Stimulated activated CD4-positive, alpha-beta T cell treated with anti-CD3 and anti-CD28 coated beads, Interleukin-12 subunit alpha, Interleukin-12 subunit beta, amount 100 ng/mL, for 4 hours (primary cell): Measurements from ENCODE around the gene SEC24D.
"Not testable (repeated sequence)": the region's sequence is repeated elsewhere in the genome, so short reads cannot be mapped to it uniquely, and the experiment has no call there.

ENCODE experiments used
- DNase-seq: peaks from one replicate; pipeline ENCODE4 v3.0.0-alpha.2; 2020

The SEC24D gene

DNA sequence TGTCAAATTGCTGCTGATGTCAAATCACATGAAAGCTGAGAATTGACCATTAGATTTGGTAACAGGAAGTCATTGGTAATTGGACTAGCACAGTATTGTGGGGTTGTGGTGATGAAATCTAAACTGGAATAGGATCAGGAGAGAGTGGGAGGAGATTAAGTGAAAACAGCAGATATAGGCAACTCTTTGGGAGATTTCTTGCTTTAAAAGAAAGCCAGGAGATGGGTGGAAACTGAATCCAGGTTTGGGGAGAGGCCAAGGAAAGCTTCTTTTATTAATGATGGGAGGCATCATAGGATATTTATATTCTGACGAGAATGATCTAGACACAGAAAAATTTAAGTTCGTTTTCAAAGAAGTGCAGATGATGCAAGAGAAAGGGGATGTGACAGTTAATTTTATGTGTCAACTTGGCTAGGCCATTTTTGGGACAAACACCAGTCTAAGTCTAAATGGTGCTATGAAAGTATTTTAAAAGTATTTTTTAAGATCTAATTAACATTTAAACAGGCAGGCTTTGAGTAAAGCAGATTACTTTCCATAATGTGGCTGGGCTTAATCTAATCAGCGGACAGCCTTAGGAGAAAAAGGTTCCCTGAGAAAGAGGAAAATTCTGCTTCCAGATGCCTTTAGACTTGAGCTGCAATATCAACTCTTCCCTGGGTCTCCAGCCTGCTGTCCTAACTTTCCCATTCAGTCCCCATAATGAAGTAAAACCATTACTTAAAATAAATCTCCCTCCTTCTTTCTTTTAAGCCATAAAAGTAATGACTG is 24.7 kb downstream of the SEC24D start:
- no peak for DNase-seq

DNA sequence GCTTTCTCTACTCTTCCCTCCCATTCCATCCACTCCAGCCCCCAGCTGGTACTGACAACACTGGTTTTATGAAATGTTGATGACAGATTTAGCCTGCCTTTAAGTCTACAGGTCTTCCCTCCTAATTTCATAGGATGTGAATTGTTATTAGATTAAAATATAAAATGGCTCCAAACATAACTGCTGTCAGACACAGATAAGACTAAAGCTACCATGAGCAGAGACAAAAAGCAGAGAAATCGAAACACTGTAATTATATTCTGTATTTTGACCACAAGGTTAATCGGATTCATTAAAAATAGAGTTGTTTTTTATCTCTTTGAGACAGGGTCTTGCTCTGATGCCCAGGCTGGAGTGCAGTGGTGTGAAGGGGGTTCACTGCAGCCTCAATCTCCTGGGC is 28.3 kb downstream of the SEC24D start:
- DNase-seq, result no peak

DNA sequence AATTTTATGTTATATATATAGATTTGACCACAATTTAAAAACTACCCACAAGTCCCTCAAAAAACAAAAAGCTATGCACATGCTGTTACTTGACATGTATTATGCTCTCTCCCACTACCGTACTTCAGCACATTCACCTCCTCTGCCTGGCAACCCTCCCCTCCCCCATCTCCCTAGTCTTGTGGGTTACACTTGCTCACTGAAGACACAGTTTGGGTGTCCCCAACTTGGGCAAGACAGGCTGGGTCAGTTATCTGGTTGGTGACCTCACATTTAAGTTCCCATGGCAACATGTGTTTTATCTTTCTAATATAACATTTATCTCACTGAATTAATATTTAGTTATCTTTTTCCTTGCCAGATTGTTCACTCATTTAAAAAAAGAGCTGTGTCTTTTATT is 32.7 kb downstream of the SEC24D start:
- no peak for DNase-seq

DNA sequence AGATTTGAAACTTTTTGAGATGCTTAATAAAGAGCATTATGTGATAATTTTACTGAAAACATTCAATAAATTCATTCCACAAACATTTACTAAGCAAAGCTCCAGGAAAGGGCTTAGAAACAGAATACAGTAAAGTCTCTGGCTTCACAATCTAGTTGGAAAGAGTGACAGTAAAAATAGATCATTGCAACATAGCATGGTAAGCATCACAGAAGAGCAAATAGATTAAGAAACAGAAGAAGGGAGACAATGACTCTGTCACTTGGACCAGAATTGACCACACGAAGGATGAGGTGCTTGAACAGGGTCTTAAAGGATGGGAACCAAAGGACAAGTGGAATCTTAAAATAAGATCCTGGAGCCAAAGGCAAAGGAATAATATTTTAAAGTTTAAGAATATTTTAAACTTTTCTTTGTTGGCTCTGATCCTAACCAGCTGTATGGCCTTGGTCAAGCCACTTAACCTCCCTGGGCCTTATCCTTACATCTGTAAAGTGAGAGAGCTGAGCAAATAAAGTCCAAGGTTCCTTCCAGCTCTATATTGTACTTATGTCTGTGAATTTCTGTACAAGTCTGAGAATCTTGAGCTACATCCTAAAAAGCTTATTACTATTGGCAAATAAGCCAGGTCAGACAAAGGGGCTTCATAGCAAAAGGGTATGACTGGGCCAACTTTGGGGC is 33.9 kb downstream of the SEC24D start:
- no peak for DNase-seq

DNA sequence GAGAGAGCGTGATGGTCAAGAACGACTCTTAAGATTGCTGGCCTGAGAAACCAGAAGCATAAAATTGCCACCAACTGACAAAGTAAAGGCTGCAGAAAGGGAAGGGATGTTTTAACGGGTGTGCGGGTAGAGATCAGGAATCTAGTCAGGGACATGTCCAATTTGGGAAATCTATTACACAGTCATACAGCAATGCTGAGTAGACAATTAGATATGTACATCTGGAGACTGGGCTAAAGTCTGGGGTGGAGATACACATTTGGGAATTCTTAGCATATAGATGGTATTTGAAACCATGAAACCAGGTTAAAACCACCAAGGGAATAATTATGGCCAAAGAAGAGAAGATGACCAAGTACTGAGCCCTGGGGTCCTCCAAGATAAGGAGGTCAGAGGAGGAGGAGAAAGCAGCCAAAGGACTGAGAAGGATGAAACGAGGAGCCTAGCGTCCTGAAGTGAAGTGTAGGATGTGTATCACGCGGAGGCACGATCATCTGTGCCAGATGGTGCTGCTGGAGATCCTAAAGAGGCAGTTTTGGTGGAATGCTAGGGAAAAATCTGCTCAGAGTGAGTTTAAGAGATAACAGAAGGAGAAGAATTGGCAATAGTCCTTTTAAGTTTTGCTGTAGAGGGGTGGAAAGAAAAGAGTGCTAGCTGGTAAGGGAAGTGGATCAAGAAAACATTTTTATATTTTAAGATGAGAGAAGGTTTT is 36.5 kb downstream of the SEC24D start:
- DNase-seq, result no peak

DNA sequence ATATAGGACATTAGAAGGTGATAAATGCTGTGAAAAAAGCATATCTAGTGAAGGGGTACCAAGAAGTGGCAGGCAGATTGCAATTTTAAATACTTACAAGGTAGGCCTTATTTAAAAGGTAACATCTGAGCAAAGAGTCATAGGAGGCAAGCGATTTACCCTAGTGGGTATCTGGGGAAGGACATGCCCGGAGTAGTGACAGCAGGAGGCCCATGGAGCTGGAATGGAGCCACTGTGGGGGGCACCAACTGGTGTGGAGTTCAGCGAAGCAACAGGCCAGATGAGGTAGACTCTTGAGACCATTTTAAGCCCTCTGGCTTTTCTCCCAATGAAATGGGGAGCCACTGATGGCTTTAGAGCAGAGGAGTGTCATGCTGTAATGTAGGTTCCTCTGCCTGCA is 37.3 kb downstream of the SEC24D start:
- DNase-seq, result no peak

DNA sequence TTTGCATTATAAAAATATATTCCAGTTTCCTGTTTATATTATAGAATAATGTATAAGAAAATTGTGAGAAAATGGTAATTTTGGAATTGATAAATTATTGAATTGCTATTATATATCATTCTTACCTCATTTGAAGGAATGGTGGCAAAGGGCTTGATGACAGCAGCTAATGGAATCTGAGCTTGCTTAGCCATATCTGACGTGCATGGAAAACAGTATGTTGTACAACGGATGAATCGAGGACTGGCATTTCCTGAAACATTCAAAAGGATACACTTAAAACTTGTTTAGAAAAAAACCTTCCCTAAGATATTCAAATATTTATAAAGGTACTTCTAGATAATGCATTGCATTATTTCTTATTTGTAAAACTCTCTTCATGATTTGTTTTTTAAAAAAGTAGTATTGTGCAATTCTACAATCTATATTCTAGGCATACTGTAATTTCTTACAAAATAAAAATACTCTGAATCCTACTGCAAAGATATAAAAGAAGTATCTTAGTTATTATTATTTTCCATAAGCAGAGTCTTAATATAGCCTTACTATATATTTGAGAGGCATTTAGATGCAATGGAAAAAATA is 38.3 kb downstream of the SEC24D start:
- no peak for DNase-seq

DNA sequence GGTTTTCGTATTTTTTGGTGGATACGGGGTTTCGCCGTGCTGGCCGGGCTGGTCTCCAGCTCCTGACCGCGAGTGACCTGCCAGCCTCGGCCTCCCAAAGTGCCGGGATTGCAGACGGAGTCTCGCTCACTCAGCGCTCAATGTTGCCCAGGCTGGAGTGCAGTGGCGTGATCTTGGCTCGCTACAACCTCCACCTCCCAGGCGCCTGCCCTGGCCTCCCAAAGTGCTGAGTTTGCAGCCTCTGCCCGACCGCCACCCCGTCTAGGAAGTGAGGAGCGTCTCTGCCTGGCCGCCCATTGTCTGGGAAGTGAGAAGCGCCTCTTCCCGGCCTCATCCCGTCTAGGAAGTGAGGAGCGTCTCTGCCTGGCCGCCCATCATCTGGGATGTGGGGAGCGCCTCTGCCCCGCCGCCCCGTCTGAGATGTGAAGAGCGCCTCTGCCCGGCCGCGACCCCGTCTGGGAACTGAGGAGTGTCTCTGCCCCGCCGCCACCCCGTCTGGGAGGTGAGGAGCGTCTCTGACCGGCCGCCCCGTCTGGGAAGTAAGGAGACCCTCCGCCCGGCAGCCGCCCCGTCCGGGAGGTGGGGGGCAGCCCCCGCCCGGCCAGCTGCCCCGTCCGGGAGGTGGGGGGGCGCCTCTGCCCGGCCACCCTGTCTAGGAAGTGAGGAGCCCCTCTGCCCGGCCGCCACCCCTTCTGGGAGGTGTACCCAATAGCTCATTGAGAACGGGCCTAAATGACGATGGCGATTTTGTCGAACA is 44.1 kb downstream of the SEC24D start:
- DNase-seq, result not testable (repeated sequence)

DNA sequence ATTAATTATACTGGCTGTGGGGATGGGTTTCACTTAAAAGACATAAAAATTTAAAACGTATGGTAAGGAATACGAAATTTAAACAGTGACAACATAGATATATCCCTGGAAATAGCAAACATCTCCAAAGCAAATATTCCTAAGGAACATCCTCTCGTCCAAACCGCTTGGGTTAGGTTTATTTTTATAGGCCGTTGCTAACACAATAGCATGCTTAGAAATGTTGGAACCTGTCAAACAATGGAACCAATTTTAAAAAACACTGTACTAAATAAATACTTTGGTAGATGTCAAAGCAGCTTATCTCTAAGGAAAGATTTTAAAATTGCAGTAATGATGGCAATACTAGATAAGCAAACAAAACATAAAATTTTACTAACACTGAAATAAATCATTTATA is 45.4 kb downstream of the SEC24D start:
- DNase-seq, result no peak

DNA sequence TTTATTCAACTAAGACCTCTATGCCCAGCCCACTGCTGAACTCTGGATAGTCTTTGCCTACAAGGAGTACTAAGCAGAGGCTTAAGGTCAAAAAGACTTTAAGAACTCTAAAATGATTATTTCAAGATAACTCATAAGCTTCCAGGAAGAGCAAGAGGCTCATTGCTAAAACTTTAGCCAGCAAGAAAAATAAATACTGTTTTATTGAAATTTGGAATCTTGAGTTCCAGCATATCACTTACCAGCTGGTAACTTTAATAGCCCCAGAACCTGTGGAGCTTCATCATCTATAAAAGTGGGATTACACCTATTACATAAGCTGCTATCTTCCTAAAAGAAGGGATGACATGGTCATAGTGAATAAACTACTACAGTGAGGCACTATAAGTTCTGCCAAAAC is 47.0 kb downstream of the SEC24D start:
- no peak for DNase-seq

DNA sequence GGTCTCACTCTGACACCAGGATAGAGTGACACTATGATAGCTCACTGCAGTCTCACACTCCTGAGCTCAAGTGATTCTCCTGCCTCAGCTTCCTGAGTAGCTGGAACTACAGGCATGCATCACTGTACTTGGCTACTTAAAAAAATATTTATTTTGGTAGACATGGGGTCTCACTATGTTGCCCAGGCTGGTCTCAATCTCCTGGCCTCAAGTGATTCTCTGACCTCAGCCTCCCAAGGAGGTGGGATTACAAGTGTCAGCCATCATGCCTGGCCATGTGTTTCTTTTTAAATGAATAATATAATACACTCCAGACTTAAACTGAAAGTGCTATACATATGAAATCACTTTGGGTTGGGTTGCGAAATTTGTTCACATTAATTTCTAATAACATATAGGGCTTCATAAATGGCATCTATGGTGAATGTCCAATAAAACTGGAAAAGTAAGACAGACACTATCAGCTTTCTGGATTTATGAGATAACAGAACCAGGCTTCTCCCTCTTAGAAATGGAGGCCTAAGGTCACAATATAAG is 48.0 kb downstream of the SEC24D start:
- no peak for DNase-seq

DNA sequence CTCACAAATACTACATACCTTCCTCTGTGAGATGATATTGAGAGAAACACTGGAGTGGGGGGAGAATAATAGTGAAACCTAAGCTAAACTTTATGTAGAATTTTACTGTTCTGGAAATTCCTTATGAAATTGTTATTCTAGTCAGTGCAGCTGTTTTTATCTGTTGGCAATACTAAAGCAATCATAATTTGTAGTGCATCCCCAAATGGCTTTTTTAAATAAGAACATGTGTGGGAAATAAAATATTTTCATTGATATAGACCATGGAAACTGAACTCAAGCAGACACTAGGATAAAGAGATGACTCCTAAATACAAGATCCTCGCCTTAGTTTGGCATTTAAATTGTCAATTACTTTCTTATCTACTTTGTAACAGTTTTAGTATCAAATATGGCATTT is 51.1 kb downstream of the SEC24D start:
- no peak for DNase-seq

DNA sequence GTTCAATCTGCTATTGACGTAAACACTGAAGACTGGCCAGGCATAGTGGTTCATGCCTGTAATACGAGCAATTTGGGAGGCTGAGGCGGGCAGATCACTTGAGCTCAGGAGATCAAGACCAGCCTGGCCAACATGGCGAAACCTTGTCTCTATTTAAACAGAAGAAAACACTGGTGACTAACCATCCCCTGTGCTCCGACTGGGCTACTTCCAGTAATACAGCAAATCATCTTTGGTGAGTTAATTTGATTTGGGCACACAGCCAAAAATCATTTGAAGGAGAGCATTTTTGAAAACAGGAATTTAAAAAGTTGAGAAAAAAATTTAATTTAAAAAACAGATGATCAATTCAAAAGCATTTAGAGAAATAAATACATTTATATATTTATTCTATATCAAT is 52.0 kb downstream of the SEC24D start:
- DNase-seq, result no peak

DNA sequence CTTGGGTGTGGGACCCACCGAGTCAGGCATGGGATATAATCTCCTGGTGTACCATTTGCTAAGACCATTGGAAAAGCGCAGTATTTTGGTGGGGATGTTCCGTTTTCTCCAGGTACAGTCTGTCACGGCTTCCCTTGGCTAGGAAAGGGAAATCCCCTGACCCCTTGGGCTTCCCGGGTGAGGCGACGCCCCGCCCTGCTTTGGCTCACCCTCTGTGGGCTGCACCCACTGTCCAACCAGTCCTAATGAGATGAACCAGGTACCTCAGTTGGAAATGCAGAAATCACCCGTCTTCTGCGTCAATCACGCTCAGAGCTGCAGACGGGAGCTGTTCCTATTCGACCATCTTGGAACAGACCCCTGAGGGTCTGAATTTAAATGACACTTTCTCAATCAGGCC is 53.0 kb downstream of the SEC24D start:
- not testable (repeated sequence) for DNase-seq

DNA sequence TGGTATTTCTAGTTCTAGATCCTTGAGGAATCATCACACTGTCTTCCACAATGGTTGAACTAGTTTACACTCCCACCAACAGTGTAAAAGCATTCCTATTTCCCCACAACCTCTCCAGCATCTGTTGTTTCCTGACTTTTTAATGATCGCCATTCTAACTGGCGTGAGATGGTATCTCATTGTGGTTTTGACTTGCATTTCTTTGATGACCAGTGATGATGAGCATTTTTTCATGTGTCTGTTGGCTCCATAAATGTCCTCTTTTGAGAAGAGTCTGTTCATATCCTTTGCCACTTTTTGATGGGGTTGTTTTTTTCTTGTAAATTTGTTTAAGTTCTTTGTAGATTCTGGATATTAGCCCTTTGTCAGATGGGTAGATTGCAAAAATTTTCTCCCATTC is 58.3 kb downstream of the SEC24D start:
- not testable (repeated sequence) for DNase-seq

DNA sequence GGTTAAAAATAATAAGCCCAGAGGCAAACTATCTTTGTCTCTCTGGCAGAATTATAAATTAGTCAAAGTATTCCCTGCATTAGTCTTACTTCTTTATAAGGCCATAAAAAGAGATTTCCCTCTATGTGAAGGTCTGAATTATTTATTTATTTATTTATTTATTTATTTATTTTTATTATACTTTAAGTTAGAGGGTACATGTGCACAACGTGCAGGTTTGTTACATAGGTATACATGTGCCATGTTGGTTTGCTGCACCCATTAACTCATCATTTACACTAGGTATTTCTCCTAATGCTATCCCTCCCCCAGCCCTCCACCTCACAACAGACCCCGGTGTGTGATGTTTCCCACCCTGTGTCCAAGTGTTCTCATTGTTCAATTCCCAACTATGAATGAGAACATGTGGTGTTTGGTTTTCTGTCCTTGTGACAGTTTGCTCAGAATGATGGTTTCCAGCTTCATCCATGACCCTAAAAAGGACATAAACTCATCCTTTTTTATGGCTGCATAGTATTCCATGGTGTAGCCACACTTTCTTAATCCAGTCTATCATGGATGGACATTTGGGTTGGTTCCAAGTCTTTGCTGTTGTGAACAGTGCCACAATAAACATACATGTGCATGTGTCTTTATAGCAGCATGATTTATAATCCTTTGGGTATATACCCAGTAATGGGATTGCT is 58.8 kb downstream of the SEC24D start:
- DNase-seq, result not testable (repeated sequence)

DNA sequence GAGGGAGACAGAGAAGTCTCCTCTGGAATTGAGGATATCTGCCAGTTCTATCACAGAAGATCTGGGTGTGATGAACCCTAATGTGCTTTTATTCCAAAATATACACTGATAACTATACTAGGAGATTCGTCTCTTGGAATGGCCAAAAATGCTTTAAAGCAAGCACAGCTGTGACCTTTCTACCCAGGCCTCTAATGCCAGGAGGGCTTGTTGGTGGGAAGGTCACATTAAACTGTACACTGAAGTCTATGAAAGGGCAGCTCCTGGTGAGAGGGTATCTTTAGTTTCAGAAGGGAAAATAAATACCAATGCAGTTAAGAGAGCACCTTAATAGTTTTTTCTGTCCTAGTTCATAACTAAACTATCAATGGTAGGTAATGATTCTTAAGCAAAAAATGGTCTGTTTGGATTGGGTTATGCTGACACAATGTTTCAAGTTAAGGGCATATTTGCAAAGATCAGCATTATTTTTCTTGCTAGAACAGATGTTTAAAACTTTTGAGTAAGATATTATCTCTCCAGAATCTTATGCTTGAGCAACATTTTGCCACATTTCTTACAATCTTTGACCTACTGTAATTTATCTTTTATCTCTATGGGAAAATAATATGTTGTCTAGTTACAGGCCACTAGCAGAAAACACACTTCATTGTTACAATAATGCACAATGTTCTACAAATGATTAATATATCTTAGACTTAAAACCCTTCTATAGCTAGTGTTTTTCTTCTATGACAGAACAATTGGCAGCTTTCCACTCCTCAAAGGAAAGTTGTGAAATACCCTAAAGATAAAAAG is 59.6 kb downstream of the SEC24D start:
- DNase-seq, result no peak

DNA sequence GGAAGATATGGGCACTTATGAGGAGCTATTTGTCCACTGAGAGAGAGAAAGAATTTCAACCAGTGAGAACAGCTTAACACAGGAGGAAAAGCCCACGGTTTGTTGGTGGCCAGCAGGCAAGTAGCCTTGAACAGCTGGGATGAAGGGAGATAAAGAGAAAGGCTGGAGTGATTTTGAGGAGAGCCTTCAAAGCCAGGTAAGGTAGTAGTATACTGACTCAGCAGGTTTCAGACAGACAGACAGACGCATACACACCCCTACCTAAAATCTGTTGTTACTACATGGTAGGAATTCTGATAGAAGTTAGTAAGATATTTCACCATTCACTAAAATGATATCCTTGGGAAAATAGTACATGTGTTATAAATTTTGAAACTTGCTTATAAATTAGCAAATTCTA is 60.5 kb downstream of the SEC24D start:
- DNase-seq, result no peak

DNA sequence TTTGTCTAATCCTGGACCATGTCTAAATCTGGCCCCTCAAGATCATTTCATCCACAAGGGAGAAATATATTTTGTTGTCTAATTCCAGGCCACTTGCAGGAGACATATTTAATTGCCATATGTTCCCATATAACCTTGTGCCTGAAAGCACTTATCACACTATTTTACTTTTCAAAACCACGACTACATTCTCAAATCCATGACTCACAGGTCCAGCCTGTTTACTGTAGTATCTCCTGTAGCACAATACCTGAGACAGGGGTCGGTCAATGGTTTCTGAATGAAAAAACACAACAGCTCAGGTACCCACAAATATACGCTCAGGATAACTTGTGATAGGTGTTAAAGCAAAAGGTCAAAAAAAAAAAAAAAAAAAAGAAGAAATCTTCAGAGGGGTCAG is 60.9 kb downstream of the SEC24D start:
- no peak for DNase-seq

DNA sequence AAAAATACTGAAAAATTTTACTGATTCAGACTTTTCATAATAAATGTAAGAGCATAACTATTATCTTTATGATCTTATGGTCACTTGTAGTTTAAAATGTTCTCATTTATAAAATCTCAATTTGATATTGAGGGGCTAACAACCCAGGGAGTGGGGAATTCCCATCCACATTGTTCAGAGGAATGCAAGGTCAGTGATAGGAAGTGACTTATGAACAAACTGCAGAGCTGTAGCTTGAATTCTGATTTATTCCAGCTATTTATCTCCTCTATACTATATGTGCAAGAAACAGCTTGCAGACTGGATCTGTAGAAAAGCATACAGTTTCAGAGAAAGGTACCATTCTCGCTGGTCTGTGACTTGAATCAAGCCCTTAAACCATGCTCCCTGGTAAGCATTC is 61.6 kb downstream of the SEC24D start:
- DNase-seq, result no peak

DNA sequence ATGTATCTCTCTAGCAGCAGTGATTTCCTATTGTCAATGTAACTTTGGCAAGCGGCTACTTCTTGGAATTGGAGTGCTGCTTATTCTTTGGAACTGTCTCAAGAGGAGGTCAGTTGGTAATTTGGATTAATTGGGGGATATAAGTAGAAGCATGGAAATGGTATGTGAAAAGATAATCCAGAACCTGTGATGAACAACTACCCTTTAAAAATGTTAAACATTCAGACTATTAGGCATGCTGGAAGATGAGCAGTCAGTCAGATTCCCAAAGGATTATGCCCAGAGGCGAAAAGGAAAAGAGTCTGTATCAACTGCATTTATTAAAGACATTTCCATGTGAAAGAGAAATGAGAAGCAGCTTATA is 62.5 kb downstream of the SEC24D start:
- DNase-seq, result no peak
